H1 (cell line): ENCODE data around the gene STK32C. TPM values are rescaled to one million over a fixed set of nuclear protein-coding genes. Genes with fewer than 3 reads are reported as not detected.

Experiments
- CTCF ChIA-PET: fragments of 300-600 bp; sonication (Branson Sonifier 250); formaldehyde crosslinking; loops from one replicate; lab custom pipeline; 2021; ENCODE audit not compliant: partially characterized antibody; lab: Charles Lee
- POLR2A ChIA-PET: fragments of 300-600 bp; sonication (Branson Sonifier 250); formaldehyde crosslinking; loops from one replicate; lab custom pipeline; 2021; ENCODE audit warnings: inconsistent platforms; ENCODE audit not compliant: partially characterized antibody; lab: Charles Lee
- DNase-seq, 2 experiments: peaks; one replicate each; pipeline versions ENCODE4 v3.0.0 to v3.0.0-alpha.2; 2010 to 2022; ENCODE audit warnings: low spot score in 2 of 2, low read depth in 1 of 2, mixed read lengths in 1 of 2
- FAIRE-seq: peaks from 2 replicates; lab custom pipeline; 2011; peaks lifted over from hg19 to GRCh38; lab: Jason Lieb, UNC
- H2AFZ ChIP-seq: 2 replicates; pipeline ENCODE4 v1.8.1; 2012; ENCODE audit warnings: low read length, inconsistent platforms
- H2AK5ac ChIP-seq: 2 replicates; pipeline ENCODE4 v1.6.1; 2013; ENCODE audit warnings: low read depth, low read length
- H2BK120ac ChIP-seq: replicated peaks from 2 replicates; pipeline ENCODE3; 2013; ENCODE audit warnings: low read depth, low read length, inconsistent platforms
- H2BK12ac ChIP-seq: 2 replicates; pipeline ENCODE4 v1.6.1; 2013; ENCODE audit warnings: low read depth, low read length
- H2BK15ac ChIP-seq: 2 replicates; pipeline ENCODE4 v1.6.1; 2013; ENCODE audit warnings: low read length
- H2BK20ac ChIP-seq: 2 replicates; pipeline ENCODE4 v1.6.1; 2013; ENCODE audit warnings: low read length
- H2BK5ac ChIP-seq: 2 replicates; pipeline ENCODE4 v1.6.1; 2013; ENCODE audit warnings: low read depth, low read length
- H3K14ac ChIP-seq: 2 replicates; pipeline ENCODE4 v1.6.1; 2013; ENCODE audit warnings: inconsistent platforms; ENCODE audit not compliant: insufficient read length
- H3K18ac ChIP-seq: 2 replicates; pipeline ENCODE4 v1.6.1; 2013; ENCODE audit warnings: low read length; ENCODE audit errors: extremely low read depth
- H3K23ac ChIP-seq: 2 replicates; pipeline ENCODE4 v1.6.1; 2013; ENCODE audit warnings: inconsistent platforms; ENCODE audit not compliant: insufficient read length
- H3K23me2 ChIP-seq: 2 replicates; pipeline ENCODE4 v1.6.1; 2013; ENCODE audit warnings: low read depth, low read length
- H3K27ac ChIP-seq: 2 replicates; pipeline ENCODE4 v1.6.1; 2011; ENCODE audit warnings: low read depth, low read length, inconsistent platforms
- H3K27me3 ChIP-seq, 4 experiments: replicated peaks in 1 of 4; 1 replicate in 1 of 4; 2 replicates in 3 of 4; pipeline versions ENCODE4 v1.6.1 to v1.8.1; 2011 to 2013; ENCODE audit warnings: low read length in 3 of 4, mild to moderate bottlenecking in 3 of 4, inconsistent platforms in 2 of 4, mixed read lengths in 2 of 4, moderate library complexity in 1 of 4; ENCODE audit not compliant: control insufficient read depth in 3 of 4, insufficient read depth in 3 of 4; ENCODE audit errors: extremely low read depth in 1 of 4
- H3K36me3 ChIP-seq, 4 experiments: 2 replicates each; pipeline versions ENCODE4 v1.6.1 to v1.8.1; 2011 to 2013; ENCODE audit warnings: mild to moderate bottlenecking in 4 of 4, low read length in 3 of 4, moderate library complexity in 2 of 4, control low read depth in 1 of 4, inconsistent platforms in 1 of 4; ENCODE audit not compliant: insufficient read depth in 4 of 4, control insufficient read depth in 2 of 4
- H3K4ac ChIP-seq: replicated peaks from 2 replicates; pipeline ENCODE3; 2013; ENCODE audit warnings: low read length, low read depth, mixed read lengths, inconsistent platforms; ENCODE audit not compliant: insufficient read length
- H3K4me1 ChIP-seq, 4 experiments: replicated peaks in 1 of 4; 1 replicate in 1 of 4; 2 replicates in 3 of 4; pipeline versions ENCODE4 v1.6.1 to v1.8.1; 2011 to 2013; ENCODE audit warnings: low read length in 3 of 4, inconsistent platforms in 2 of 4, mixed read lengths in 1 of 4; ENCODE audit not compliant: insufficient read depth in 4 of 4, control insufficient read depth in 3 of 4
- H3K4me2 ChIP-seq, 2 experiments: 2 replicates each; pipeline versions ENCODE4 v1.6.1 to v1.8.1; 2011 to 2013; ENCODE audit warnings: low read depth in 2 of 2, low read length in 2 of 2, control low read depth in 1 of 2, inconsistent platforms in 1 of 2, mild to moderate bottlenecking in 1 of 2; ENCODE audit not compliant: insufficient read depth in 1 of 2
- H3K4me3 ChIP-seq, 4 experiments: fragments of 200-600, 300-600 bp in 1 of 4; sonication (generic), shearing (Covaris generic), sonication (Bioruptor Twin) in 1 of 4; 2 replicates each; pipeline versions ENCODE4 v1.5.1 to v1.8.1; 2011 to 2016; ENCODE audit warnings: low read length in 4 of 4, low read depth in 3 of 4, control low read depth in 2 of 4, inconsistent platforms in 2 of 4, mild to moderate bottlenecking in 2 of 4, mixed read lengths in 1 of 4, moderate library complexity in 1 of 4; ENCODE audit not compliant: insufficient read depth in 2 of 4; ENCODE audit errors: extremely low read depth in 1 of 4
- H3K56ac ChIP-seq: replicated peaks from 2 replicates; pipeline ENCODE3; 2013; ENCODE audit warnings: low read depth, mild to moderate bottlenecking, mixed read lengths, low read length, inconsistent platforms; ENCODE audit not compliant: insufficient read length
- H3K79me1 ChIP-seq: 2 replicates; pipeline ENCODE4 v1.6.1; 2013; ENCODE audit warnings: low read depth, low read length, control low read depth
- H3K79me2 ChIP-seq, 2 experiments: 2 replicates each; pipeline versions ENCODE4 v1.6.1 to v1.8.1; 2012 to 2013; ENCODE audit warnings: low read length in 2 of 2, mild to moderate bottlenecking in 2 of 2, inconsistent platforms in 1 of 2; ENCODE audit not compliant: insufficient read depth in 2 of 2, control insufficient read depth in 1 of 2
- H3K9ac ChIP-seq, 4 experiments: replicated peaks in 1 of 4; 1 replicate in 1 of 4; 2 replicates in 3 of 4; pipeline versions ENCODE4 v1.6.1 to v1.8.1; 2011 to 2013; ENCODE audit warnings: low read depth in 3 of 4, low read length in 3 of 4, control low read depth in 2 of 4, mild to moderate bottlenecking in 2 of 4, moderate library complexity in 2 of 4, inconsistent platforms in 1 of 4; ENCODE audit errors: extremely low read depth in 1 of 4
- H3K9me3 ChIP-seq, 2 experiments: 2 replicates each; pipeline versions ENCODE4 v1.6.1 to v1.8.1; 2012 to 2013; ENCODE audit warnings: mild to moderate bottlenecking in 2 of 2, moderate library complexity in 2 of 2, control low read depth in 1 of 2, inconsistent platforms in 1 of 2, low read depth in 1 of 2, low read length in 1 of 2, mixed read lengths in 1 of 2; ENCODE audit not compliant: insufficient read depth in 2 of 2
- H4K20me1 ChIP-seq, 2 experiments: replicated peaks in 1 of 2; 2 replicates each; pipeline versions ENCODE3 to v1.8.1; 2011 to 2013; ENCODE audit warnings: inconsistent platforms in 2 of 2, low read length in 2 of 2, mild to moderate bottlenecking in 1 of 2; ENCODE audit not compliant: insufficient read depth in 2 of 2, control insufficient read depth in 1 of 2
- H4K5ac ChIP-seq: 2 replicates; pipeline ENCODE4 v1.6.1; 2013; ENCODE audit warnings: low read length, low read depth, mixed read lengths, inconsistent platforms; ENCODE audit not compliant: insufficient read length
- H4K8ac ChIP-seq: 2 replicates; pipeline ENCODE4 v1.8.0; 2013; ENCODE audit warnings: mild to moderate bottlenecking, moderate library complexity, low read length, inconsistent platforms; ENCODE audit not compliant: insufficient read depth; ENCODE audit errors: extremely low read depth
- H4K91ac ChIP-seq: replicated peaks from 2 replicates; pipeline ENCODE3; 2013; ENCODE audit warnings: low read length, mixed read lengths, inconsistent platforms; ENCODE audit not compliant: insufficient read length
- BACH1 ChIP-seq: IDR thresholded peaks from 2 replicates; pipeline ENCODE4 v1.6.1; 2012; ENCODE audit warnings: low read length, improper control_type of control experiment
- BRCA1 ChIP-seq: IDR thresholded peaks from 2 replicates; pipeline ENCODE4 v1.6.1; 2012; ENCODE audit warnings: low read depth, low read length, improper control_type of control experiment
- CBX8 ChIP-seq: fragments of 300-800, 300-1000 bp; sonication (generic); IDR thresholded peaks from 2 replicates; pipeline ENCODE4 v1.7.1; 2016; ENCODE audit warnings: low read depth, low read length, borderline replicate concordance
- E2F6 ChIP-seq: IDR thresholded peaks from 2 replicates; pipeline ENCODE4 v1.6.1; 2012; ENCODE audit warnings: inconsistent platforms
- EP300 ChIP-seq, 2 experiments: IDR thresholded peaks; 1 replicate in 1 of 2; 2 replicates in 1 of 2; pipeline ENCODE4 v1.6.1; 2011 to 2012; ENCODE audit warnings: low read depth in 2 of 2, low read length in 2 of 2, mild to moderate bottlenecking in 2 of 2, borderline replicate concordance in 1 of 2, inconsistent platforms in 1 of 2, moderate library complexity in 1 of 2
- HDAC6 ChIP-seq: IDR thresholded peaks from one replicate; pipeline ENCODE4 v1.7.1; 2012; ENCODE audit warnings: low read depth, mild to moderate bottlenecking, inconsistent platforms, low read length, moderate library complexity
- JUND ChIP-seq: IDR thresholded peaks from 2 replicates; pipeline ENCODE4 v1.6.1; 2011; ENCODE audit warnings: mild to moderate bottlenecking, improper control_type of control experiment, low read length
- PHF8 ChIP-seq: fragments of 200-600 bp; sonication (generic); conservative IDR thresholded peaks from 2 replicates; pipeline ENCODE4 v1.7.1; 2012; ENCODE audit warnings: low read depth, mild to moderate bottlenecking, inconsistent platforms, low read length, moderate library complexity
- SP1 ChIP-seq: IDR thresholded peaks from 2 replicates; pipeline ENCODE4 v1.6.1; 2011; ENCODE audit warnings: low read depth, low read length
- WGBS, 2 experiments: shearing (Covaris generic) in 1 of 2; methylation state at CpG; one replicate each; pipeline versions ENCODE4 v1.1.6 to v1.1.7; 2013 to 2015; ENCODE audit warnings: low lambda C conversion rate in 2 of 2, mixed read lengths in 2 of 2, inconsistent platforms in 1 of 2, low coverage in 1 of 2, missing lambda C conversion rate in 1 of 2; ENCODE audit not compliant: insufficient replicate concordance in 2 of 2, insufficient coverage in 1 of 2, insufficient read length in 1 of 2; ENCODE audit errors: extremely low coverage in 1 of 2, missing lambda C conversion rate in 1 of 2; 5-methylcytosine and 5-hydroxymethylcytosine counted together
- polyA plus RNA-seq, 7 experiments: library from polyadenylated mRNA; depleted of rRNA in 3 of 7; stranded (reverse) in 5 of 7; unstranded in 2 of 7; fragments of >200 nt in 5 of 7; fragments of 200-250 nt in 2 of 7; gene quantifications; 1 replicate in 5 of 7; 2 replicates in 1 of 7; 4 replicates in 1 of 7; pipeline versions ENCODE4 v1.2.1 to v1.2.3, GENCODE V29; 2011 to 2013; ENCODE audit warnings: missing spikeins in 2 of 7, mixed read lengths in 2 of 7
- total RNA-seq: library from RNA; stranded (reverse); fragmentation: NEBNext Ultra II Directional; extraction: Animal tissue kit (Norgen Biotek cat#: 25700); gene quantifications from 2 replicates; pipeline ENCODE4 v1.2.1, GENCODE V29; 2021

Gene STK32C
- total and polyA plus RNA-seq, 2 of the 8 experiments (the other 6 are each of a cell fraction or from before 2014, with no cell fraction given) = 10.6 to 15.6 TPM

DNA sequence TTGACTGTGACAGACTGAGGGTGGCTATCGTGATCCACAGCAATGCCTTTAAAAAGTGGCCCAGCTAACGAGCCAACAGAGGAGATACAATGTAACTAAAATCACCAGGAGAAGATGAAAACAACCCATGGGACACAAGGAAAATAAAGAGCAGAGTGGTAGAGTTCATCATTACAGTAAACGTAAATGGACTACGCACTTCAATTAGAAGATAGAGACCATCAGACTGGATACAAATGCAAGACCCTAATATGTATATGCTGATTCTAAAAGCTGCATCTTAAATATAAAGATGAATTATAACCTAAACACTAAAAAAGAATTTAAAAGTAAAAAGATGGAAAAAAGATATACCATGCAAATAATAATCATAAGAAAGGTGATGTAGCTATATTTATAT is 6.6 kb upstream of the STK32C start:
- Histone ChIP-seq H3K56ac (no peak overlapping the region), H2AFZ (no peak overlapping the region), H3K9me3 (no peaks in the 10 kb centered on the region; a peak in 1 of 4 replicates), H3K27me3 (peaks cover 8 to 16% (median 14%) of the 10 kb centered on the region in 4 experiments; a peak in 6 of 7 replicates), H3K79me1 (no peaks in the 10 kb centered on the region), H2BK12ac (no peak overlapping the region), H2BK5ac (no peak overlapping the region), H2BK20ac (no peak overlapping the region), H3K9ac (no peak overlapping the region), H4K5ac (no peak overlapping the region), H3K23me2 (no peaks in the 10 kb centered on the region), H2AK5ac (no peak overlapping the region), H2BK120ac (no peak overlapping the region), H2BK15ac (no peak overlapping the region), H3K4me1 (peaks cover 0 to under 1% (median 0%) of the 10 kb centered on the region in 4 experiments; a peak in 1 of 7 replicates), H4K20me1 (no peaks in the 10 kb centered on the region), H4K8ac (no peak overlapping the region), H3K27ac (no peak overlapping the region), H3K79me2 (no peaks in the 10 kb centered on the region), H4K91ac (no peak overlapping the region), H3K36me3 (no peaks in the 10 kb centered on the region), H3K23ac (no peak overlapping the region), H3K4me3 (no peak overlapping the region), H3K4ac (no peak overlapping the region), H3K4me2 (no peak overlapping the region), H3K14ac (no peak overlapping the region), H3K18ac (no peak overlapping the region)
- no peak for DNase-seq
- ChIA-PET CTCF (interaction anchor here (0.8 to 2.2 kb wide), 4 partner anchors 39 to 121 kb away, joined by 3 to 6 read pairs (median 4); no protein-coding TSS in a partner anchor), POLR2A (no interaction called here)
- TF ChIP-seq BACH1 = no peak
- TF ChIP-seq PHF8 = no peak
- no peak for TF ChIP-seq EP300 (IDR thresholded peaks at IDR 0.05; ENCODE audit: borderline replicate concordance in 1 of 2, low read depth in 2 of 2, low read length in 2 of 2)
- no peak for TF ChIP-seq HDAC6
- no peak for TF ChIP-seq JUND
- TF ChIP-seq SP1 = no peak
- no peak for TF ChIP-seq E2F6
- no peak for TF ChIP-seq BRCA1
- no peak for TF ChIP-seq CBX8
- WGBS, 2 experiments = 92% methylated on average over 4 of the region's 4 CpGs; no CpG with 5 or more reads in 1 of the 2 experiments
- no peak for FAIRE-seq
